ENCODE data around the gene UQCC2.

Gene UQCC2

DNA sequence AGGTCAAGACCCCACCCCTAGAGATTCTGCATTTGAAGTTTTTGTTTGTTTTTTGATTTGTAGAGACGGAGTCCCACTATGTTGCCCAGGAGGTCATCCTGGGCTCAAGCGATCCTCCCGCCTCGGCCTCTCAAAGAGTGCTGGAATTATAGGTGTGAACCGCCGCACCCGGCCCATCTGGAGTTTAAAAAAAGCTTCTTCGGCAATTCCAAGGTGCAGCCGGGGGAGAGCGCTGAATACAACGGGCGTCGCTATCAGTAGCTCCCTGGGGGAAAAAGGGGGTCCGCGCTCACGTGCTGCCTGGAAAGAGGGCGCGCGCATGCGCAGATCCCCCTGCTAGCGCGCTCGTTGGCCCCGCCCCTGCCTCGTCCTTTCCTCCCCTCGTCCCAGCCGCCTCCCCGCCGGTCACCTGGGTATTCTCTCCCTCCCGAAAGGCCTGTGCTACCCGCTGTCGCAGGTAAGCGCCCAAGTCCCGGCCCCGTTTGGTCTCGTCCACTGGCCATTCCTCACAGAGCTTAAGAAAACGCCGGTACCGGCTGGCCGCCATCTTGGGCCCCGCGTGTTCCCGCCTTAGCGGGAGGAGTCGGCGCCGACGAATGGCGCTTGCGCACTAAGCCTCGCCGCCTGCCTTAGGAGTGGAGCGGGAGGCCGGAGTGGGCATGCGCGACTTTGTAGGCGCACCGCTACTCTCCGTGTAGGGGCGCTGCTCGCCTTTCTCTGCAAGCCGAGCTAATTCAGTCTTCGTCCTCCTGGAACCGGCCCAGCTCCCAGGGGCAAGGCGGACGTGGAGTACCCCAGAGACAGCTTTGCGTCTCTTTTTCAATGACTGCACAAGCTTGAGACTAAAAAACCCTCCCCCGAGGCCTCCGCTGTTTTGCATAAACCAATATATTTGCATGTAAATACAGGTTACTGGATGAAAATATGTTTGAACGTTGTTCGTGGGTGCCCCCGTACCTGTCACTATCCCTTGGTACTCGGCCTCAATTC lies at the start of gene UQCC2:
TSS of gene UQCC2 (minus strand) at position 561 of the 990 bp plus-strand sequence. CDS start at position 547, 14 bp downstream.
- in situ Hi-C loops (cut with MboI; ENCODE audit: low sequenced_read_pairs), result no loop called here

DNA sequence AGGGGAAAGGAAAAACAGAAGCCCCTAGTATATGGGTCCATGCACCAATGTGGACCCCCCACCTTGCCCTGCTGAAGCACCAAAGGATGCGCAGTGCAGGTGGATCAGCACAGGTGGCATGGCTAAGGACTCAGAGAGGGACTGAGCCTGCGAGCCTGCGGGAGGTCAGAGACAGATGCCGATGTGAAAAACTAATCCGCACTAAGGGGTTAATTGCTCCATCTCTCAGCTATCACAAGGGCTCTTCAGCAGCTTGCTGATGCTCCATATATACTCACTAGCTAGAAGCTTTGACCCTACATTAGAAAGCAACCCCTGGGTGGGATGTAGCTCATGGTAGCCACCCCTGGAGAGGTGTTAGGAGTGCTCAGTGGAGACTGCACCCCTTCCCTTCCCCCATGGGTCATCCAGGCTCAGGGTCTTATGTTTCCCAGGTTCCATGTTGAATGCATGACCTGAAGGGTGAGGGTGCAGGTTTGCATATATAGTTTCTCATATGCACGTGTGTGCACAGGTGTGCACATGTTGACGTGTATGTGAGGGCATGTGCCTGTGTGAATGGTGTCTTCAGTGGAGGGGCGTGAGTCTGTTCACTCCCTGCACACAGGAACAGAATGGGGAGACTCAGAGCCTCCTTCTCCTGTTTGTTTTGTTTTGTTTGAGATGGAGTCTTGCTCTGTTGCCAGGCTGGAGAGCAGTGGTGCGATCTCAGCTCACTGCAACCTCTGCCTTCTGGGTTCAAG lies 48.6 kb upstream of the UQCC2 start:
- in situ Hi-C loops (cut with MboI; ENCODE audit: low sequenced_read_pairs), result loop anchor here (25.0 kb wide), 1 partner anchor 277 kb away; no protein-coding TSS in a partner anchor

DNA sequence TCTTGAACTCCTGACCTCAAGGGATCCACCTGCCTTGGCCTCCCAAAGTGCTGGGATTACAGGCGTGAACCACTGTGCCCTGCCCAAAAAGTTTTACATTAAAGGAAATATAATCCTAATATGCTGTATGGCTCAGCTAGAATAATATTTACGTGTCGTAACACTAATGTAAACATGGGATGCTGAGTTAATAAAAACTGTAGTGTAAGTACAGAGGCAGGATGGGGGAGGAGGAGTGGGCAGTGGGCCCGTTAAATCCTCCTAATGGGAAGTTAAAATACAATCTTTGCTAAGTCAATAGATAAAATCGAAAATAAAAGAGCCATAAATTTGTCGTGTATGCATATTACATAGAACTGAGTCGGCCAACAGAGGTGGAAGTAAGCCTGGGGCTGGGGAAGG lies 47.3 kb upstream of the UQCC2 start:
- in situ Hi-C loops (cut with MboI; ENCODE audit: low sequenced_read_pairs), result loop anchor here (25.0 kb wide), 1 partner anchor 278 kb away; no protein-coding TSS in a partner anchor

DNA sequence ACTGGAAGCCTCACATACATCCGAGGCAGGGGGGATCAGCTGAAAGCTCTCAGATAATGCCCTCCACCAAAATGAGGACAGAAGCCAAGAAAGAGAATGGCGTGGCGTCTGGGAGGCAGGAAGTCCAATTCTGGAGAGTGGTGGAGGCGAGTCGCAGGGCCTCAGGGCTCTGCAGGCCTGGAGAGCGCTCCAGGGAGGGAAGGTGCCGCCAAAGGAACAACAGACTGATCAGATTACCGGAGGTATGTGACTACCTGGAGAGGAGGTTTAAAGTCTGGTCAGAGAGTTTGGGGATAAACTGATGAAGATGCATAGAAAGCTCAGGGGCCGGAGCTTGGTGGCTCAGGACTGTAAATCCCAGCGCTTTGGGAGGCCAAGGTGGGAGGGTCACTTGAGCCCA lies 46.4 kb upstream of the UQCC2 start:
- in situ Hi-C loops (cut with MboI; ENCODE audit: low sequenced_read_pairs), result loop anchor here (25.0 kb wide), 1 partner anchor 279 kb away; no protein-coding TSS in a partner anchor

DNA sequence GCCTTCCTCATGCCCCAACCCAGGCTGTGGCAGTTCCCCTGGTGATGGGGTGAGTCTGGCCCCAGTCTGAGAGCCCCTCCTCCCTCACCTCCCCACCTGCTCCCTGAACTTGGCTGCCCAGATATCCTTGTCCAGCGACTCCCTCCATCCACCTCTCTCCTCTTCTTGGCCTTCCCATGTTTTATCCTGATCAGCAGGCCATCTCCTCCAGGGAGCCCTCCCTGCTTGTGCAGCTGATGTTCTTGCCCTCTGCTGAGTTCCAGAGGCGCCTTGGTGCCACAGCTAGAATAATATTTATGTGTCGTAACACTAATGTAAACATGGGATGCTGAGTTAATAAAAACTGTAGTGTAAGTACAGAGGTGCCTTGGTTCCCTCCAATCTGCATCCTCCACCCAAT lies 45.6 kb upstream of the UQCC2 start:
- in situ Hi-C loops (cut with MboI; ENCODE audit: low sequenced_read_pairs), result loop anchor here (25.0 kb wide), 1 partner anchor 280 kb away; no protein-coding TSS in a partner anchor

DNA sequence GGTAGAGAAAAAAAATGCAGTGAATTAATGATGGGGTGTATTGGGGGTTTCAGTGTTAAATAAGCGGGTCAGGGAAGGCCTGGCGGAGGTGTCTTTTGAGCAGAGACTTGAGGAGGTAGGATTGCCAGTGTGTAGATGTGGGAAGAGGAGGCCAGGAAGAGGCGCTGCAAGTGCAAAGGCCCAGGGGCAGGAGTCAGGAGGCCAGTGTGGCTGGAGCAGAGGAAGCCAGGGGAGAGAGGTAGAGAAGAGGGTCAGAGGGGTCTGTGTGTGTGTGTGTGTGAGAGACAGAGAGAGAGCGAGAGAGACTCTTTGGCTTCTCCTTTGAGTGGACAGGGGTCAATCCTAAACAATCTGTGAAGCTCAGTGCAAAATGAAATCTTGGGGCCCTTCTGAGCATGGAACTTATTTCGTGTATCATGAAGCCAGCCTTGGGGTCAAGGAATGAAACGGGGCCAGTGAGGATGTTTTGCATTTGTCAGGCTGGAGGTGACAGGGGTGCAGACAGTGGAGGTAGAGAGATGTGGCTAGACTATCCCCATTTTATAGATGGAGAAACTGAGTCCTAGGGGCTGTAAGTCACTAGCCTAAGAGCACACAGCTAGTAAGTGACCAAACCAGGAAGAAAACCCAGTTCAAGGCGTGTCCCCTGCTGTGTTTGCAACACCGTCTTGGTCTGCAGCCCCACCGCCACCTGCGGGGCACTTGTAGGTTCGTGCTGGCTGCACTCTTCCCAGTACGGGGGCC lies 44.9 kb upstream of the UQCC2 start:
- in situ Hi-C loops (cut with MboI; ENCODE audit: low sequenced_read_pairs), result loop anchor here (25.0 kb wide), 1 partner anchor 281 kb away; no protein-coding TSS in a partner anchor

DNA sequence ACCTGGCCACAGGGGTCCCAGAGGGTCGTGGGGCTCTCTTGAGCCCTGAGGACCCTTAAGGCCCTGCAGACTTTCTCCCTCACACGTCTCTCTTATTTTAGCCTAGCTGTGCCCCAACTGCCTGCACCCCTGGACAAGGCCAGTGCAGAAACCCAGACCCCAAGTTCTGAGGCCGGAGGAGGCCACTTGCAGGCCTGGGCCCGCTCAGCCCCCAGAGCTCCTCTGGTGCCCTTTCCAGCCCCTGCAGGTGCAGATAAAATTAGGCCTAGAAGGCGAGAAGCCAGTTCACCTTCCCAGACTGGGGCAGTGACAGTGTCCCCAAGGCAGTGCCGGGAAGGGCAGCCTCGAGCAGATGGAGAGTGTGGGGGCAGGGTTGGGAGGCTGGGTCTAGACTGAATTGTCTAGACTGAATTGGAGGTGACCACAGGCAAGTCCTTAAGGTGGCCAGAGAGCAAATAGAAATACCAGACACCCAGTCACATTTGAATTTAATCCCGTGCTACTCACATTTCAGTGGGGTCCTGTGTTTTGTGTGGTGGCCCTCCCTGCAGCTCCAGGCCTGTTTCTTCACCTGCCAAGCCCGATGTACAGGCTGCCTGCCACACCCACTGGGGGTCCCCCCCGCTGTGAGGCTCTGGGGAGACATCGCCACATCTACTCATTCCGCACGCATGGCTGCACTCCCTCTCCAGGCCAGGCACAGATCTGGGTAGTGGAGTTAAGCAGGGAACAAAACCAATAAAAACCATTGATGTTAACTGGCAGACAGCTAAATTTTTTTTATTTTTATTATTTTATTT lies 43.8 kb upstream of the UQCC2 start:
- in situ Hi-C loops (cut with MboI; ENCODE audit: low sequenced_read_pairs), result loop anchor here (25.0 kb wide), 1 partner anchor 282 kb away; no protein-coding TSS in a partner anchor

DNA sequence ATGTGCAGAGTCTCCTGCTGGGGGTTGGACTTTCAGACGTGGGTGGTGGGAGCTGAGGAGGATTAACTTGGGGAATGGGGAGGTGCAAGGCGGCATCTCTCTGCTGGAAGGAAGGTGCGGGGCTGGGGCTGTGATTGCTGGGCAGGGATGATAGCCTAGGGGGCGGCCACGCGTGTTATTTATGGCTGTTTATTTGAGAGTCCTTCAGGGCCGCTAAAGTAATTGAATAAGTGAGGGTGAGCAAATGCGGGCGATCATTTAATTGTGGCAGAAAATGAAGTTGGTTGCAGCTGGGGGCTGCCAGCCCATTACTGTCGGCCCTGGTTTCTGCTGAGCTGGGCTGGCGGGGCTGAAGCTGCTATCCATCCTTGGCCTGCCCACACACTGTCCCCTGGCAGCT lies 42.7 kb upstream of the UQCC2 start:
- in situ Hi-C loops (cut with MboI; ENCODE audit: low sequenced_read_pairs), result loop anchor here (25.0 kb wide), 1 partner anchor 283 kb away; no protein-coding TSS in a partner anchor

DNA sequence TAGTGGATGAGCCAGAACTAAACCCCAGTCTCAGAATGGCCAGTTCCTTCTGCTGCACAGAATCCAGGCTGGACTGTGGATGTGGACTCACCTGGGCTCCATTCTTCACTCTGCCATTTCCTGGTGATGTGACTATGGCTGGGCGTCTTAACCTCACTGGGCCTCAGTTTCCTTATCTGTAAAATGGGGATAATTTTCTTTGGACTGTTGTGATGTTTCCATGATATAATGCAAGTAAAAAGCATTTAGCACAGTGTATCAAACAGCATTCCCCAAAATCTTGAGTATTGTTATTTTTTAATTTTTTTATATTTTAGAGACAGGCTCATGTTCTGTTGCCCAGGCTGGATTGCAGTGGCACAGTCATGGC lies 41.1 kb upstream of the UQCC2 start:
- in situ Hi-C loops (cut with MboI; ENCODE audit: low sequenced_read_pairs), result loop anchor here (25.0 kb wide), 1 partner anchor 285 kb away; no protein-coding TSS in a partner anchor

DNA sequence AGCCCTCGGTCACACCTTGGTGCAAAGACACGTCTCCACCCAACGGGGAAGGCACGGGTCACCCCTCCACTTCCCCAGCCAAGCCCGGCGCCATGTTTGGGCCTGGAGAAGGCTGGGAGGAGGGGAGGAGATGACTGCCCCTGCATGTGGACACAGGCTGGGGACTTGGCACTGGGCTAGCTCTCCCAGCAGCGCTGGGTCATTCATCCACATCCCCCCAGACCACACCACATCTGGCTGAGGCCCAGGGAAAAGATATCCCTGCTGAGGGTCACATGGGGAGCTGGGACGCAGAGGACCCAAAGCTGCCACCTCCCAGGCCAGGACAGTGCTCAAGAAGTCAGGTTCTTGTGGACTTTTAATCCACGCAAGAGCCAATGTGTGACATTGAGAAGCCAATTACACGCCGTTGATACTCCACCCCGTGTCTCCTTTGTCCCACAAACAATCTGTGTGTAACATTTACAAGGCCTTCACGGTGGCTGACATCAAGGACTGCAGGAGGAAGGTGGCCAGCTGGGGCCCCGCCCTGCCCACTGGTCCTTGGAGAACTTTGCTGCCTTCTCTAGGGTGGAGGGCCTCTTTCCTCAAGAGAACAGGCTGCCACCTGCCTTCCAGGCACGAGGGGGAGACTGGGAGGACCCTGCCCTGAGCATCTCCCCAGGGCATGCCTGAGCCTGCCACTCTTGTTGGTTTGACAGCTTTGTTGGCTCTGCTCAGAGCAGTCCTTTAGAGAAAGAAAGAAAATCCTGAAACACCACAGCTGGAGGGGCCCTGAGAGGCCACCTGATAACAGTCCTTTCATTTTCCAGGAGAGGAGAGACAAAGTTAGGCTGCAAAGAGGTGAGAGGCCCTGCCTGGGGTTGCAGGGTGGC lies 40.5 kb upstream of the UQCC2 start:
- in situ Hi-C loops (cut with MboI; ENCODE audit: low sequenced_read_pairs), result loop anchor here (25.0 kb wide), 1 partner anchor 285 kb away; no protein-coding TSS in a partner anchor

DNA sequence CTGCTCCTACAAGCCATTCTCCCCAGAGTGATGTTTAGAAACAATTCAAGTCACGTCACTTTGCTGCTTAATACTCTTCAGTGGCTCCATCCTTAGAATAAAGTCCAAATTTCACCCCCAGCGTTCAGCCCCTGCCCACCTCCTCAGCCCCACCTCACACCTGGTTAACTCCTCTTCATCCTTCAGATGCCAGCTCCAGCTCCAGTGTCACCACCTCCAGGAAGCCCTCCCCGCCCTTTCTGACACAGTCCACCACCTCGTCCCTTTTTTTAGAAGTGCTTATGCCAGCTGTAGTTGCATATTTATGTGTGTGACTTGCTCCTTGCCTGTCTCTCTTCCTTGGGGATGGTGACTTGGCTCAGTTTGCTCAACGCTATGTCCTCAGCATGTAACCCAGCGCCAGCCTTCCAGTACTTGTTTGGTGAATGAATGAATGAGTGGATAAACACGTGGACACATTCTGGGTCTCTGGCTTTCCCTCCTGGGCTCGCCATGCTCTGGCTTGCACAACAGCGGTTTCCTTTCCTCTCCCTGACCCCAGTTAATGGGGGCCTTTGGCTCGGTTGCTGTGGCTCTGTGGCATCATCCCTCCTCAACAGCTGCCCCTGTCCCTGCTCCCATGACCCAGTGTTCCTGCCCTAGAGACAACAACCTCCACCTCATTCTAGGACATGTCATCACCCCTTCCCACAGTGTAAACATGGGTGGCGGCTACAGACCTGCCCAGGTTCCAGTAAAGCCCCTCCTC lies 38.9 kb upstream of the UQCC2 start:
- in situ Hi-C loops (cut with MboI; ENCODE audit: low sequenced_read_pairs), result loop anchor here (25.0 kb wide), 1 partner anchor 287 kb away; no protein-coding TSS in a partner anchor

DNA sequence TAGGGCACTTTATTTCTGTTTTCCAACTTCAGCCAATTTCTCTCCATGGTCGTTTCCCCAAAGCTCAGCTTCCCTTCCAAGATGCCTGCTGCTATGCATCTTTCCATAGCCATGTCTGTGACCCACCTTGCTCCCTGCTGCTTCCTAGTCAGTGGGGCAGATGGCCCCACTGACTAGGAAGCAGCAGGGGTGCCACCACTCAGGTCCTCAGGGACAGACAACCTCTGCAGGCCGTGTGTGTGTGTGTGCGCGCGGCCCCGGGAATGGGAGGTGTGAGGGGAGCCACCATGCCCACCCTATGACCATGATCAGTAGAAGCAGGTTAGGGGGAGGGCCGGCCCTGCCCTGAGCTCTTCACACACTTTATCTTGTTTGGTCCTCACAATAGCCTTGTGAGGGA lies 37.9 kb upstream of the UQCC2 start:
- in situ Hi-C loops (cut with MboI; ENCODE audit: low sequenced_read_pairs), result no loop called here

DNA sequence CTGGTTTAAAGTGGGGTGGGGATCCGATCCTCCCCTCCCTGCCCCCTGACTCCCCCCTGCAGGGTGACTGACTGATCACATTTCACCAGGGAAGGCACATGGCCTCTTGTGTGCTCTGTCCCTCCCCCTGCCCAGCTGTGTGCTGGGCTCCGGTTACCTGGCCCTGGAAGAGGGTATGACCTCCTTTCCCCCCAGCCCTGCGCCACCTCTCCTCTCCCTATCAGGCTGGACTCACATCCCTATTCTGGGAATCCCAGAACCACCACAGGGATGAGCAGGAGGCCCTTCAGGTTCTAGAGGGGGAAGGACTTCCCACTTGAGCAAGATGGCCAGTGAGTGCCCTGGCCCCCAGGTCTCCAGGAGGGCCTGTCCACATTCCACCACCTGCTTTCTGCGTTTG lies 37.3 kb upstream of the UQCC2 start:
- in situ Hi-C loops (cut with MboI; ENCODE audit: low sequenced_read_pairs), result no loop called here

DNA sequence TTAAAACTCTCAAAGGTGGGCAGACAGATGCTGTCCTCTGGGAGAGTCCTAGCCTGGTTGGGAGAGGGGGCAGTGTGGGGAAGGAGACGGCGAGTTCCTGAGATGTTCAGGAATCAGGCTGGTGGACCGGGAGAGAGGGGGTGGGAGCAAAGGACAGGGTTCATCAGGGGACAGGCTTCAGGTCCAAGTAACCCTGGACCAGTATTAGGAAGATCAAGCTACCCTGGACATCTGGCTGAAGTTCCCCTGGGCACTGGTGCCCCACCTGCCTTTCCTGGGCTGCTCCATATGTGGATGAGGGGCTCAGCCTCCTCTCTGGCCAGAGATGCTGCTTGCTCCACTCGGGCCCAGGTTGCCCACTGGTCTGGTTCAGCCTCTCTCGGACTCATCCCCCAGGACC lies 36.3 kb upstream of the UQCC2 start:
- in situ Hi-C loops (cut with MboI; ENCODE audit: low sequenced_read_pairs), result no loop called here

DNA sequence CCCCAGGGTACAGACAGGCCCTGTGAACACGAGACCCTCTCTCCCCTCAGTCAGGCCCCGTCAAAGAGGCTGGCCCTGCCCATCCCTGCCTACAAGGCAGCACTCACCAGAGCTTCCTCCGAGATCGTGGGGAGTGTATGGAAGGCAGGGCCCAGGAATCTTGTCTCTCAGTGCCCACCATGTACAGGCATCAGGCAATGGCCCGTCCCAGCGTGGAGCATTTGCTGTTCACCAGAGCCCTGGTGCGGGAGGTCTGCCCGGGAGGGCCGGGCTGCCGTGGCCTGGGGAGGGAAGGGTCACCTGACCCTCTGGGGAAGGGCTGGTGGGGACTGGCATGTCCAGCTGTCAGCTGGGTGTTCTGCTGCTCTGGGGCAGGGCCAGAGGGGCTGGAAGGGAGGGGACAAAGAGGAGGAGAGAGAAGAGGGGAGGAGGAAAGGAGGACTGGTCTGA lies 35.2 kb upstream of the UQCC2 start, which contains the start of gene IP6K3:
TSS of gene IP6K3 (minus strand) at position 255 of the 450 bp plus-strand sequence. CDS start 11,429 bp downstream, outside the sequence.
- in situ Hi-C loops (cut with MboI; ENCODE audit: low sequenced_read_pairs), result no loop called here

DNA sequence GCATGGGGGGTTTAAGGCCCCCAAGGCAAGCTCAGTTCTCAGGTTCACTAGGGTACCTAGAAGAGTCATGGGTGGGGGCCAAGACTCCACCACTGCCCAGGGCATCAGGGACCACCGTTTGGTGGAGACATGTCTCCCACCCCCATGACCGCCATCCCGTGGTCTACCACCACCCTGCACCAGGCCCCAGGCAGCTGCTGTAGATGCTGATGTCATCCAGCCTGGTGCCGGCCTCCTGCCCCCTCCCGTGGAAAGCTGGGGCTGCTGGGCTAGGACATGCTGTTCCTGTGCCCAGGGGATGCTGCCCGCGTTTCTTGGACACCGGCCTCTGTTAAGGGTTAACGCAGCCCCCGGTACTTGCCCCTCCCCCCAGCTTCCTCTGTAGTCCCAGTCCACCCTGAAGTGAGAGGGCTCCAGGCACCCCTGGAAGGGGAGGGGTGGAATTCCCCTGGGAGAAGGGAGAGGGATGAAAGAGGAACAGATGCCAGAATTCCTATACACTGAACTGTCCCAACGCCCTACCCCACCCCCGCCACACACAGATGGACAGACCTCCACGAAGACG lies 34.6 kb upstream of the UQCC2 start:
- in situ Hi-C loops (cut with MboI; ENCODE audit: low sequenced_read_pairs), result no loop called here

DNA sequence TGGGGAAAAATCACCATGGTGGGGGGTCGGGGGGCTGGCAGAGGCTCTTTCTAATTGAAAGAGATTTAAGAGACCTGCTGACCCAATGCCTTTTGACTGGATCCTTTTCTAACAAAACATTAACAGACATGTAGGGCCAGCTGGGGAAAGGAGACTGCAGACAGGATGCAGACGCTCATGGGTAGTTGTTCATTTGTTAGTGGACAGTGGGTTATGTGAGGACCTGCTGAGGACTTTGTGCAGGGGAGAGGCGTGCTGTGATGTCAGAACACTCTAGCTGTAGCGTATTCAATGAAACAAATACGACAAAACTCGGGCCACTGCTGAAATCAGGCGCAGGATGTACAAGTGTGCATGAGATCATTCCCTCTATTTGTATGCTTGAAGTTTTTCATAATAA lies 34.0 kb upstream of the UQCC2 start:
- in situ Hi-C loops (cut with MboI; ENCODE audit: low sequenced_read_pairs), result no loop called here

Data from HL-60/S4 treated with phorbol 12-myristate 13-acetate at 8.2 ng/mL for 4 days and 3 days (cell line).